GM12878 (cell line): ENCODE data around the gene FHOD3. TPM values are rescaled to one million over a fixed set of nuclear protein-coding genes. Genes with fewer than 3 reads are reported as not detected.

Experiments used
- BHLHE40 ChIP-seq, 2 experiments: fragments of 450-650 bp in 1 of 2; IDR thresholded peaks; 2 replicates each; pipeline ENCODE4 v1.6.1; 2011 to 2017; ENCODE audit warnings: low read depth in 2 of 2, borderline replicate concordance in 1 of 2, improper control_type of control experiment in 1 of 2, low read length in 1 of 2, mild to moderate bottlenecking in 1 of 2
- EGR1 ChIP-seq, 2 experiments: IDR thresholded peaks; 1 replicate in 1 of 2; 2 replicates in 1 of 2; pipeline ENCODE4 v1.6.1; 2011 to 2012; ENCODE audit warnings: low read depth in 2 of 2, low read length in 2 of 2, borderline replicate concordance in 1 of 2, mild to moderate bottlenecking in 1 of 2, moderate library complexity in 1 of 2
- IKZF2 ChIP-seq, 2 experiments: fragments of 450-650 bp; IDR thresholded peaks; 2 replicates each; pipeline ENCODE4 v1.6.1; 2017; ENCODE audit warnings: mild to moderate bottlenecking in 2 of 2, moderate library complexity in 2 of 2
- MYB ChIP-seq: fragments of 150-350 bp; IDR thresholded peaks from 2 replicates; pipeline ENCODE4 v1.6.1; 2014; ENCODE audit warnings: mild to moderate bottlenecking, low read depth, low read length, borderline replicate concordance
- NRF1 ChIP-seq: conservative IDR thresholded peaks from 2 replicates; pipeline ENCODE4 v1.6.1; 2011; ENCODE audit warnings: mild to moderate bottlenecking, low read depth, low read length, improper control_type of control experiment
- SKIL ChIP-seq: fragments of 450-650 bp; IDR thresholded peaks from 2 replicates; pipeline ENCODE4 v1.6.1; 2017; ENCODE audit warnings: mild to moderate bottlenecking, low read depth, inconsistent platforms; ENCODE audit not compliant: poor library complexity, severe bottlenecking
- polyA plus RNA-seq, 11 experiments: library from polyadenylated mRNA; depleted of rRNA in 4 of 11; unstranded in 6 of 11; stranded (reverse) in 5 of 11; fragments of >200 nt; fragmentation: Nextera tagmentation in 4 of 11; fragmentation: Illumina TruSeq in 1 of 11; extraction: Ambion mirVana in 4 of 11; extraction: Trizol in 1 of 11; gene quantifications; 1 replicate in 1 of 11; 2 replicates in 10 of 11; pipeline versions ENCODE4 v1.2.1 to v1.2.3, GENCODE V29; 2011 to 2016; ENCODE audit warnings: inconsistent platforms in 2 of 11, missing spikeins in 2 of 11, low read depth in 1 of 11
- total RNA-seq, 4 experiments: library from RNA; depleted of rRNA in 3 of 4; stranded (reverse); fragments of >200 nt in 3 of 4; fragmentation: Illumina TruSeq in 1 of 4; extraction: Trizol in 1 of 4; gene quantifications; 2 replicates each; pipeline versions ENCODE4 v1.2.1 to v1.2.3, GENCODE V29; 2013 to 2021
- TF ChIP-seq, protein P1 (sequence below): fragments of 450-650 bp; IDR thresholded peaks from 2 replicates; pipeline ENCODE4 v1.6.1; 2018; ENCODE audit warnings: mild to moderate bottlenecking, low read depth, moderate library complexity; ENCODE audit not compliant: partially characterized antibody
- TF ChIP-seq, protein P2 (sequence below), 3 experiments: IDR thresholded peaks in 2 of 3; conservative IDR thresholded peaks in 1 of 3; 2 replicates each; pipeline ENCODE4 v1.5.1; 2011; ENCODE audit warnings: low read depth in 3 of 3, low read length in 3 of 3, mild to moderate bottlenecking in 3 of 3, control low read depth in 2 of 3, moderate library complexity in 2 of 3, inconsistent platforms in 1 of 3, mixed read lengths in 1 of 3; ENCODE audit not compliant: control insufficient read depth in 2 of 3, insufficient read depth in 1 of 3; ENCODE audit errors: extremely low read depth in 1 of 3

The FHOD3 gene
- total and polyA plus RNA-seq, 10 of the 15 experiments (the other 5 are each of a cell fraction or from before 2014, with no cell fraction given), result 0.77 to 26.7 (median 10.4) TPM

DNA sequence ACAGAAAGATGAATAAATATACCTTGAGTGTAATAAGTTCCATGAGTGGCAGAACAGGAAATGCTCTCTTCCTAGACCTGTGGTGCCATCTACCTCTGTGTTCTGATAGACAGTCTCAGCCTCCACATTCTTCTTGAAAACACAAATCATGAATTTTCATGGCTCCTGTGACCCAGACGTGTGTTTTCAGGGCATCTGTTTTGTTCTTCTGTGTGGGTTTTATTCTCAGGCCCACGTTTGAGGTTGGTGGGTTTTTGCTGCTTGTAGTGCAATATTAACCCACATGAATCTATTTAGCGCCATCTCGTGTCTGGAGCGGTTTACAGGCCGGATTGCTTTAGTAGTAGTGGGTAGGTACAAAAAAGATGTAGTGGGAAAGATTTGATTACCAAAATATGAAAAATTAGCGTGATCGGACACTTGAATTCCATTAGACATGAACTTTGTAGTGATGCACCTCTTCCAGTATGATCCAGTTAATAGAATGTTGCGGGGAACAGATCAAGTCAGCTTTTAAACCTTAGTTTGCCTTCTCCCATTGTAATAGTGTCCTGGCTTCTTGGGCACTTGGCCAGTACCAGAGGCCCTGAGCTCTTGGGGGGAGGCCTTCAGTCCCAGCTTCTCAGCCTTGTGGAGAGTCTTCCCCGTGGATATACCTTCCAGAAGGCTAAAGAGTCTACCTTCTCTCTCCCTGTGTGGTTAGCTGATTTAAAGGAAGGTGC lies 274.8 kb downstream of the FHOD3 start (continued):
- TF ChIP-seq IKZF2 (IDR thresholded peaks at IDR 0.05) (no peak), BHLHE40 (IDR thresholded peaks at IDR 0.05; ENCODE audit: borderline replicate concordance in 1 of 2, low read depth in 2 of 2, low read length in 1 of 2) (no peak), SKIL (peak; percentile 65), MYB (no peak), EGR1 (IDR thresholded peaks at IDR 0.05; ENCODE audit: borderline replicate concordance in 1 of 2, low read depth in 2 of 2, low read length in 2 of 2) (no peak), NRF1 (no peak)
- TF ChIP-seq, protein P1, sequence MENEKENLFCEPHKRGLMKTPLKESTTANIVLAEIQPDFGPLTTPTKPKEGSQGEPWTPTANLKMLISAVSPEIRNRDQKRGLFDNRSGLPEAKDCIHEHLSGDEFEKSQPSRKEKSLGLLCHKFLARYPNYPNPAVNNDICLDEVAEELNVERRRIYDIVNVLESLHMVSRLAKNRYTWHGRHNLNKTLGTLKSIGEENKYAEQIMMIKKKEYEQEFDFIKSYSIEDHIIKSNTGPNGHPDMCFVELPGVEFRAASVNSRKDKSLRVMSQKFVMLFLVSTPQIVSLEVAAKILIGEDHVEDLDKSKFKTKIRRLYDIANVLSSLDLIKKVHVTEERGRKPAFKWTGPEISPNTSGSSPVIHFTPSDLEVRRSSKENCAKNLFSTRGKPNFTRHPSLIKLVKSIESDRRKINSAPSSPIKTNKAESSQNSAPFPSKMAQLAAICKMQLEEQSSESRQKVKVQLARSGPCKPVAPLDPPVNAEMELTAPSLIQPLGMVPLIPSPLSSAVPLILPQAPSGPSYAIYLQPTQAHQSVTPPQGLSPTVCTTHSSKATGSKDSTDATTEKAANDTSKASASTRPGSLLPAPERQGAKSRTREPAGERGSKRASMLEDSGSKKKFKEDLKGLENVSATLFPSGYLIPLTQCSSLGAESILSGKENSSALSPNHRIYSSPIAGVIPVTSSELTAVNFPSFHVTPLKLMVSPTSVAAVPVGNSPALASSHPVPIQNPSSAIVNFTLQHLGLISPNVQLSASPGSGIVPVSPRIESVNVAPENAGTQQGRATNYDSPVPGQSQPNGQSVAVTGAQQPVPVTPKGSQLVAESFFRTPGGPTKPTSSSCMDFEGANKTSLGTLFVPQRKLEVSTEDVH, result no peak
- TF ChIP-seq, protein P2, sequence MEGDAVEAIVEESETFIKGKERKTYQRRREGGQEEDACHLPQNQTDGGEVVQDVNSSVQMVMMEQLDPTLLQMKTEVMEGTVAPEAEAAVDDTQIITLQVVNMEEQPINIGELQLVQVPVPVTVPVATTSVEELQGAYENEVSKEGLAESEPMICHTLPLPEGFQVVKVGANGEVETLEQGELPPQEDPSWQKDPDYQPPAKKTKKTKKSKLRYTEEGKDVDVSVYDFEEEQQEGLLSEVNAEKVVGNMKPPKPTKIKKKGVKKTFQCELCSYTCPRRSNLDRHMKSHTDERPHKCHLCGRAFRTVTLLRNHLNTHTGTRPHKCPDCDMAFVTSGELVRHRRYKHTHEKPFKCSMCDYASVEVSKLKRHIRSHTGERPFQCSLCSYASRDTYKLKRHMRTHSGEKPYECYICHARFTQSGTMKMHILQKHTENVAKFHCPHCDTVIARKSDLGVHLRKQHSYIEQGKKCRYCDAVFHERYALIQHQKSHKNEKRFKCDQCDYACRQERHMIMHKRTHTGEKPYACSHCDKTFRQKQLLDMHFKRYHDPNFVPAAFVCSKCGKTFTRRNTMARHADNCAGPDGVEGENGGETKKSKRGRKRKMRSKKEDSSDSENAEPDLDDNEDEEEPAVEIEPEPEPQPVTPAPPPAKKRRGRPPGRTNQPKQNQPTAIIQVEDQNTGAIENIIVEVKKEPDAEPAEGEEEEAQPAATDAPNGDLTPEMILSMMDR (IDR thresholded peaks at IDR 0.05 in 2 of 3, conservative IDR thresholded peaks at IDR 0.05 in 1 of 3; ENCODE audit: control insufficient read depth in 2 of 3, extremely low read depth in 1 of 3, insufficient read depth in 1 of 3, low read depth in 3 of 3, low read length in 3 of 3), result peak; percentile 55 to 74 (median 55)
